Astrocyte of the cerebellum (primary cell): Measurements from ENCODE around the gene GPALPP1.

Experiments
- DNase-seq: peaks from one replicate; pipeline ENCODE4 v3.0.0-alpha.2; 2011; ENCODE audit warnings: low read depth
- H3K4me3 ChIP-seq: 2 replicates; pipeline ENCODE4 v1.5.1; 2011; ENCODE audit warnings: mild to moderate bottlenecking, low read depth, low read length, moderate library complexity
- CTCF ChIP-seq: IDR thresholded peaks from 2 replicates; pipeline ENCODE4 v1.5.1; 2012; ENCODE audit warnings: low read length, low read depth, moderate library complexity, mild to moderate bottlenecking; ENCODE audit errors: missing control alignments
- in situ Hi-C: cut with HindIII; loops from 2 replicates; pipeline ENCODE4 v1.10.0; 2017; ENCODE audit warnings: low sequenced_read_pairs

The GPALPP1 gene

DNA sequence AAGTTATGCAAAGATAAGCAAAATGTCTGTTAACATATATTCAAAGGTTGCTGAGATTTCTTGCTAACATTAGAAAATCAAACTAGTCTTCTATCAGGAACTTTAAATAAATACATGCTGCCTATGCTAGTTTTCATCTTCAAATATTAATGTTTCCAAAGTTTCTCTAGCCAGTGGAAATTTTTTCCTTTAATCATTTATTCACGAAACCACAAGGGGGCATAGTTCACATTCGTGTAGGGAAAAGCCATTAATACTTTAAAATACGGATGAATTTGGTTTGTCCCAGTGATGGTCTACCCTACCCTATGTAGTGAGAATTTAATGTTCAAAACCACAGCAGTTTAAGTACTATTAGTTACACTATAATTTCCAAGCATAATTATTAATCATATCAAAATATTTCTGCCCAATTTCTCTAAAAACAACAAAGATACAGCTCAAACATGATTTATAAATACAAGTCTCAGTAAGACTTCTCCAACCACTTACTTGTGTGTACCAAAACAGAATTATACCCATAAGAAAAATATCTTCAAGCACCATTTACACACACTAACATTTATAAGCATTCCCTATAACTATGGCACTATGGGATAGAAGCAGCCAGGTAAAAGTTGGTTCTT, 16.3 kb upstream of the GPALPP1 start:
- in situ Hi-C loops: loop anchor here (25.0 kb wide), 1 partner anchor 1061 kb away; no protein-coding TSS in a partner anchor
- peak; percentile 31 for TF ChIP-seq CTCF
- DNase-seq: peak; percentile 20
- H3K4me3 ChIP-seq: no peak overlapping the region

- in situ Hi-C loops: loop anchor here (25.0 kb wide), 1 partner anchor 1062 kb away; no protein-coding TSS in a partner anchor
- H3K4me3 ChIP-seq: no peak overlapping the region
Measured at GRCh38 chr13:44974056-44974793, 15.1 kb upstream of the GPALPP1 start.

DNA sequence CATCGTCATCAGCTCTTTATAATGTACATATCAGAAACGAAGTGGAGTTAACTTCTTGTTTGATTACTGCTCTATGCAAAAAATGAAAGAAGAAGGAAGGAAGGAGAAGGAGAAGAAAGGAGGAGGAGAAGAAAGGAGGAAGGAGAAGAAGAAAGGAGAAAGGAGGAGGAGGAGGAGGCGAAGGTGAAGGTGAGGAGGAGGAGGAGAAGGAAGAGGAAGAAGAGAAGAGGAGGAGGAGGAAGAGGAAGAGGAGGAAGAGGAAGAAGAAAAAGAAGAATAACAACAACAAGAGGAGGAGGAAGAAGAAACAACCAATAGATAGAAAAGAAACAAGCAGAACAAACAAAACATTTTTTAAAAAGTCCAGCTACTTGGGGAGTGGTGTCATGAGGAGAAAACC, 13.1 kb upstream of the GPALPP1 start:
- DNase-seq: no peak
- in situ Hi-C loops: no loop called here
- TF ChIP-seq CTCF: no peak
- no peak overlapping the region for H3K4me3 ChIP-seq

More at GRCh38 chr13:44974056-44974793, 15.1 kb upstream of the GPALPP1 start:
- TF ChIP-seq CTCF: no peak
- peak; percentile 63 for DNase-seq

- no peak overlapping the region for H3K4me3 ChIP-seq
- no peak for DNase-seq
- in situ Hi-C loops: no loop called here
- TF ChIP-seq CTCF: no peak
Measured at GRCh38 chr13:44976949-44977583, 12.3 kb upstream of the GPALPP1 start.

DNA sequence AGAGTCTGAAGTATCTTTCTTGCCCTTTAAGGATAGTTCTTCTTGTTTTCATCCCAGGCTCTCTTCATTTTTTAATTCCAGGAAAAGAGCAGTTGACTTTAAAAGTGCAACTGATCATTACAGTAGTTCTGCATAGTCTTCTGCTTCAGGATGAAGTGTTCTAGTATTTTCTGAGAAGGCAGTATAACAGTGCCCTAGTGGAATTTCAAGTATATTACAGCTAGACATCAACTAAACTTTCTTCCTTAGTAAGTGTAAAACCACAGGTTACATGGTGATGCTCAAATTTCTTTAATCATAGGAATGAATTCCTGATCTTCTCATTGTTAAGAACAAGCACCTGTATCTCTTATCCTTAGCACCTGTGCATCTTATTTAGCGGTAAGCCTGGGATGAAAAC, 11.0 kb upstream of the GPALPP1 start:
- DNase-seq: no peak
- in situ Hi-C loops: no loop called here
- TF ChIP-seq CTCF: no peak
- no peak overlapping the region for H3K4me3 ChIP-seq

DNA sequence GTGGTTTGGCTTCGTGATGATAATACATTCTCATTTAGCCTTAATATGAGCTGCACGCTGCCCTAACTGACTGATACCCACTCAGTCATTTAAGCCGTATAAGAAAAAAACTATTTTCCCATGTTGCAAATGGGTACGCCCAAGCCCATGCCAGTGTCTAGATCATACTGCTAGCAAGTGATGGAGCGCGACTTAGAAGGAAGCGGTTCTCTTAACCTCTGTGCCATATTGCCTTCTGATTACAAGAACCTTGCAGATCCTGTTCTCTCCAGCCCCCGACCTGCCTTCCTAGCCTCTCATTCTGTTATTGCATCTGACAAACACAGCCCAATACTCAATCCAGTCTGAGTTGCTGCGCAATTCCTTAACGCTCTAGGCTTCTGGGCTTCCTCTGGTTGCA, 603 bp downstream of the GPALPP1 start:
- DNase-seq: no peak
- no peak for TF ChIP-seq CTCF
- in situ Hi-C loops: no loop called here
- H3K4me3 ChIP-seq: peak overlapping the region; percentile 99
